Activated CD8-positive, alpha-beta T cell treated with anti-CD3 and anti-CD28 coated beads, Interleukin-2, amount 10 ng/mL, durations not matched to agents 7 days and 5 days (primary cell): Measurements from ENCODE around the gene GGT6. TPM values are rescaled to one million over a fixed set of nuclear protein-coding genes. Genes with fewer than 3 reads are reported as not detected.

Experiments used
- ATAC-seq: fragments of 150-1000 bp; cut with Tn5 transposase; one replicate; pipeline ENCODE4 v1.10.0; 2021; ENCODE audit warnings: moderate library complexity
- CTCF ChIA-PET: fragments of 350-600 bp; sonication (Branson Sonifier 250); formaldehyde crosslinking; loops from one replicate; lab custom pipeline; 2021; ENCODE audit warnings: antibody characterized with exemption; lab: Charles Lee
- POLR2A ChIA-PET: fragments of 350-600 bp; sonication (Branson Sonifier 250); formaldehyde crosslinking; loops from one replicate; lab custom pipeline; 2021; ENCODE audit warnings: antibody characterized with exemption; lab: Charles Lee
- DNase-seq: peaks from one replicate; pipeline ENCODE4 v3.0.0-alpha.2; 2020
- H3K27ac Mint-ChIP-seq: one replicate; pipeline ENCODE4 v1.8.0; 2021; ENCODE audit warnings: mild to moderate bottlenecking, mixed read lengths
- H3K27me3 Mint-ChIP-seq: one replicate; pipeline ENCODE4 v1.8.0; 2021; ENCODE audit warnings: low read depth, mixed read lengths
- H3K36me3 Mint-ChIP-seq: one replicate; pipeline ENCODE4 v1.8.0; 2021; ENCODE audit warnings: low read depth, mixed read lengths
- H3K4me1 Mint-ChIP-seq: one replicate; pipeline ENCODE4 v1.8.0; 2021; ENCODE audit warnings: low read depth, mixed read lengths
- H3K4me3 Mint-ChIP-seq: one replicate; pipeline ENCODE4 v1.8.0; 2021; ENCODE audit warnings: mild to moderate bottlenecking, mixed read lengths
- H3K9me3 Mint-ChIP-seq: one replicate; pipeline ENCODE4 v1.8.0; 2022; ENCODE audit warnings: mixed read lengths; ENCODE audit not compliant: insufficient read depth
- total RNA-seq, 2 experiments: library from RNA; stranded (reverse); gene quantifications; one replicate each; pipeline ENCODE4 v1.2.3, GENCODE V29; 2021

GGT6 gene
- total RNA-seq, 2 experiments from 2014 or later = not detected

- peaks cover 2% of the 10 kb centered on the region for H3K4me1 Mint-ChIP-seq
- no peaks in the 10 kb centered on the region for H3K9me3 Mint-ChIP-seq
- CTCF ChIA-PET = interaction anchor here (1.1 to 2.2 kb wide), 2 partner anchors 119 kb away, joined by 3 to 7 read pairs; no protein-coding TSS in a partner anchor
- no peak for ATAC-seq
- no peak overlapping the region for H3K27ac Mint-ChIP-seq
- POLR2A ChIA-PET = no interaction called here
- peaks cover 18% of the 10 kb centered on the region for H3K36me3 Mint-ChIP-seq
- H3K27me3 Mint-ChIP-seq = no peaks in the 10 kb centered on the region
- no peak overlapping the region for H3K4me3 Mint-ChIP-seq
- DNase-seq = no peak
These were observed 20.1 kb downstream of the GGT6 start for GRCh38 chr17:4540224-4540651.

GRCh38 chr17:4539576-4540223 lies 20.7 kb downstream of the GGT6 start:
- no peak for DNase-seq
- peaks cover 18% of the 10 kb centered on the region for H3K36me3 Mint-ChIP-seq
- CTCF ChIA-PET = interaction anchor here (2.2 kb wide), 1 partner anchor 119 kb away, joined by 7 read pairs; no protein-coding TSS in a partner anchor
- H3K4me1 Mint-ChIP-seq = peaks cover 2% of the 10 kb centered on the region
- POLR2A ChIA-PET = no interaction called here
- ATAC-seq = no peak
- H3K4me3 Mint-ChIP-seq = no peak overlapping the region
- H3K27me3 Mint-ChIP-seq = no peaks in the 10 kb centered on the region
- H3K9me3 Mint-ChIP-seq = no peaks in the 10 kb centered on the region
- no peak overlapping the region for H3K27ac Mint-ChIP-seq

- H3K36me3 Mint-ChIP-seq = peaks cover 16% of the 10 kb centered on the region
- DNase-seq (no peak), ATAC-seq (no peak)
- H3K4me3 Mint-ChIP-seq = no peak overlapping the region
- no peaks in the 10 kb centered on the region for H3K27me3 Mint-ChIP-seq
- H3K9me3 Mint-ChIP-seq = no peaks in the 10 kb centered on the region
- H3K27ac Mint-ChIP-seq = no peak overlapping the region
- peaks cover 5% of the 10 kb centered on the region for H3K4me1 Mint-ChIP-seq
- ChIA-PET CTCF (interaction anchor here (1.3 to 2.2 kb wide), 2 partner anchors 14 to 118 kb away, joined by 3 to 7 read pairs; no protein-coding TSS in a partner anchor), POLR2A (no interaction called here)
These were observed 21.4 kb downstream of the GGT6 start for GRCh38 chr17:4539025-4539424.

GRCh38 chr17:4538236-4539002 lies 22.0 kb downstream of the GGT6 start:
- no peaks in the 10 kb centered on the region for H3K27me3 Mint-ChIP-seq
- H3K27ac Mint-ChIP-seq = no peak overlapping the region
- no peak overlapping the region for H3K4me3 Mint-ChIP-seq
- H3K4me1 Mint-ChIP-seq = peaks cover 11% of the 10 kb centered on the region
- peaks cover 13% of the 10 kb centered on the region for H3K36me3 Mint-ChIP-seq
- DNase-seq (no peak), ATAC-seq (no peak)
- no peaks in the 10 kb centered on the region for H3K9me3 Mint-ChIP-seq
- CTCF ChIA-PET = interaction anchor here (1.3 to 2.2 kb wide), 2 partner anchors 14 to 118 kb away, joined by 3 to 7 read pairs; no protein-coding TSS in a partner anchor
- POLR2A ChIA-PET = no interaction called here

GRCh38 chr17:4537451-4538235 lies 22.7 kb downstream of the GGT6 start:
- Mint-ChIP-seq H3K36me3 (peaks cover 13% of the 10 kb centered on the region), H3K4me3 (no peak overlapping the region), H3K9me3 (no peaks in the 10 kb centered on the region), H3K27me3 (no peaks in the 10 kb centered on the region), H3K4me1 (peaks cover 14% of the 10 kb centered on the region), H3K27ac (no peak overlapping the region)
- no peak for DNase-seq
- no peak for ATAC-seq
- CTCF ChIA-PET = interaction anchor here (1.3 to 2.2 kb wide), 2 partner anchors 13 to 117 kb away, joined by 3 to 7 read pairs; no protein-coding TSS in a partner anchor
- POLR2A ChIA-PET = no interaction called here

- no peak overlapping the region for H3K27ac Mint-ChIP-seq
- H3K4me1 Mint-ChIP-seq = peaks cover 14% of the 10 kb centered on the region
- ATAC-seq = no peak
- H3K9me3 Mint-ChIP-seq = no peaks in the 10 kb centered on the region
- POLR2A ChIA-PET = no interaction called here
- CTCF ChIA-PET = no interaction called here
- H3K36me3 Mint-ChIP-seq = peaks cover 9% of the 10 kb centered on the region
- H3K4me3 Mint-ChIP-seq = no peak overlapping the region
- DNase-seq = no peak
- peaks cover 3% of the 10 kb centered on the region for H3K27me3 Mint-ChIP-seq
These were observed 23.5 kb downstream of the GGT6 start for GRCh38 chr17:4536742-4537411.

GRCh38 chr17:4536259-4536741 lies 24.1 kb downstream of the GGT6 start:
- no peak for ATAC-seq
- peaks cover 6% of the 10 kb centered on the region for H3K36me3 Mint-ChIP-seq
- no peak overlapping the region for H3K4me3 Mint-ChIP-seq
- H3K27ac Mint-ChIP-seq = no peak overlapping the region
- H3K27me3 Mint-ChIP-seq = peaks cover 4% of the 10 kb centered on the region
- H3K9me3 Mint-ChIP-seq = no peaks in the 10 kb centered on the region
- DNase-seq = no peak
- ChIA-PET POLR2A (no interaction called here), CTCF (no interaction called here)
- H3K4me1 Mint-ChIP-seq = peaks cover 14% of the 10 kb centered on the region

GRCh38 chr17:4535667-4536258 lies 24.6 kb downstream of the GGT6 start:
- peaks cover 3% of the 10 kb centered on the region for H3K36me3 Mint-ChIP-seq
- H3K27me3 Mint-ChIP-seq = peaks cover 4% of the 10 kb centered on the region
- H3K27ac Mint-ChIP-seq = no peak overlapping the region
- no peak overlapping the region for H3K4me3 Mint-ChIP-seq
- no peaks in the 10 kb centered on the region for H3K9me3 Mint-ChIP-seq
- no peak for DNase-seq
- CTCF ChIA-PET = no interaction called here
- POLR2A ChIA-PET = no interaction called here
- peaks cover 14% of the 10 kb centered on the region for H3K4me1 Mint-ChIP-seq
- no peak for ATAC-seq

GRCh38 chr17:4534928-4535666 lies 25.3 kb downstream of the GGT6 start:
- H3K4me1 Mint-ChIP-seq = peaks cover 14% of the 10 kb centered on the region
- ATAC-seq (no peak), DNase-seq (no peak)
- no peak overlapping the region for H3K27ac Mint-ChIP-seq
- H3K9me3 Mint-ChIP-seq = no peaks in the 10 kb centered on the region
- CTCF ChIA-PET = no interaction called here
- H3K36me3 Mint-ChIP-seq = peaks cover 3% of the 10 kb centered on the region
- H3K4me3 Mint-ChIP-seq = no peak overlapping the region
- H3K27me3 Mint-ChIP-seq = peaks cover 4% of the 10 kb centered on the region
- POLR2A ChIA-PET = no interaction called here

GRCh38 chr17:4534515-4534914 lies 25.9 kb downstream of the GGT6 start:
- DNase-seq (no peak), ATAC-seq (no peak)
- ChIA-PET POLR2A (no interaction called here), CTCF (no interaction called here)
- H3K27me3 Mint-ChIP-seq = peaks cover 4% of the 10 kb centered on the region
- peaks cover 14% of the 10 kb centered on the region for H3K4me1 Mint-ChIP-seq
- no peak overlapping the region for H3K27ac Mint-ChIP-seq
- H3K4me3 Mint-ChIP-seq = no peak overlapping the region
- no peaks in the 10 kb centered on the region for H3K9me3 Mint-ChIP-seq
- H3K36me3 Mint-ChIP-seq = no peaks in the 10 kb centered on the region
